Panc1 (cell line): Measurements from ENCODE around the gene PALD1. TPM values are rescaled to one million over a fixed set of nuclear protein-coding genes. Genes with fewer than 3 reads are reported as not detected.

ENCODE experiments used
- ATAC-seq: fragments of 200-7000 bp; cut with Tn5 transposase; 2 replicates; pipeline ENCODE4 v1.9.1; 2020; ENCODE audit warnings: mild to moderate bottlenecking, moderate library complexity
- BruUV-seq: library from RNA; stranded (reverse); fragments of 400-500 nt; replicated peaks from 2 replicates; lab custom pipeline; 2021; lab: Mats Ljungman, UMichigan
- CTCF ChIA-PET: fragments of 300-600 bp; sonication (Branson Sonifier 250); formaldehyde crosslinking; loops from one replicate; lab custom pipeline; 2022; ENCODE audit warnings: antibody characterized with exemption; lab: Charles Lee
- POLR2A ChIA-PET: fragments of 300-600 bp; sonication (Branson Sonifier 250); formaldehyde crosslinking; loops from one replicate; lab custom pipeline; 2022; ENCODE audit warnings: antibody characterized with exemption; lab: Charles Lee
- DNase-seq: peaks from one replicate; pipeline ENCODE4 v3.0.0-alpha.2; 2010; ENCODE audit warnings: low read depth, low spot score
- H3K27ac ChIP-seq: 2 replicates; pipeline ENCODE4 v1.5.1; 2011; ENCODE audit warnings: mild to moderate bottlenecking, low read length, inconsistent platforms
- H3K27me3 ChIP-seq: fragments of 200-500 bp; sonication (Bioruptor generic); 2 replicates; pipeline ENCODE4 v1.6.0; 2014; ENCODE audit warnings: low read length, inconsistent platforms; ENCODE audit not compliant: control insufficient read depth, insufficient read depth
- H3K36me3 ChIP-seq: fragments of 200-500 bp; sonication (Bioruptor generic); 2 replicates; pipeline ENCODE4 v1.5.1; 2014; ENCODE audit warnings: inconsistent platforms, mild to moderate bottlenecking, low read length, moderate library complexity; ENCODE audit not compliant: control insufficient read depth, insufficient read depth
- H3K4me1 ChIP-seq: 2 replicates; pipeline ENCODE4 v1.5.1; 2011; ENCODE audit warnings: inconsistent platforms, mild to moderate bottlenecking, low read length, moderate library complexity; ENCODE audit not compliant: control insufficient read depth, insufficient read depth
- H3K4me3 ChIP-seq, 2 experiments: 2 replicates each; pipeline ENCODE4 v1.5.1; 2011 to 2012; ENCODE audit warnings: low read depth in 2 of 2, low read length in 2 of 2, mild to moderate bottlenecking in 2 of 2, inconsistent platforms in 1 of 2, moderate library complexity in 1 of 2
- H3K9me3 ChIP-seq: fragments of 200-500 bp; sonication (Bioruptor generic); 2 replicates; pipeline ENCODE4 v1.5.1; 2014; ENCODE audit warnings: low read depth, mild to moderate bottlenecking, inconsistent platforms, low read length, moderate library complexity; ENCODE audit not compliant: control insufficient read depth, insufficient read depth
- CTCF ChIP-seq: fragments of 450-650 bp; IDR thresholded peaks from 2 replicates; pipeline ENCODE4 v1.5.1; 2017; ENCODE audit warnings: mild to moderate bottlenecking
- POLR2AphosphoS5 ChIP-seq: IDR thresholded peaks from 2 replicates; pipeline ENCODE4 v1.6.1; 2012; ENCODE audit warnings: mild to moderate bottlenecking, low read depth, low read length, moderate library complexity
- REST ChIP-seq, 2 experiments: IDR thresholded peaks; 2 replicates each; pipeline ENCODE4 v1.6.1; 2011 to 2012; ENCODE audit warnings: low read depth in 2 of 2, control low read depth in 1 of 2, low read length in 1 of 2, mild to moderate bottlenecking in 1 of 2, moderate library complexity in 1 of 2; ENCODE audit not compliant: insufficient read depth in 1 of 2
- SIN3A ChIP-seq: IDR thresholded peaks from 2 replicates; pipeline ENCODE4 v1.6.1; 2012; ENCODE audit warnings: low read depth, mild to moderate bottlenecking, low read length, moderate library complexity, borderline replicate concordance; ENCODE audit not compliant: insufficient read depth
- TCF7L2 ChIP-seq: IDR thresholded peaks from 2 replicates; pipeline ENCODE4 v1.6.1; 2011; ENCODE audit warnings: mild to moderate bottlenecking, low read depth, low read length, inconsistent platforms
- in situ Hi-C: cut with HindIII; loops from 2 replicates; pipeline ENCODE4 v1.10.0; 2016; ENCODE audit warnings: low sequenced_read_pairs, low pct_unique_long_range_greater_than_20kb
- intact Hi-C: fragments of 100-400 bp; cut with micrococcal nuclease; formaldehyde crosslinking; loops from one replicate; pipeline ENCODE4 v1.10.0; 2022; ENCODE audit not compliant: unreplicated experiment
- total RNA-seq: library from RNA; stranded (reverse); gene quantifications from one replicate; pipeline ENCODE4 v1.2.1, GENCODE V29; 2021; ENCODE audit not compliant: unreplicated experiment

Gene PALD1
- total RNA-seq, 1 experiment from 2014 or later = 3.0 TPM

GRCh38 chr10:70472799-70473454 lies 5.6 kb upstream of the PALD1 start:
- Histone ChIP-seq H3K36me3 (no peaks in the 10 kb centered on the region), H3K4me3 (no peak overlapping the region), H3K9me3 (no peaks in the 10 kb centered on the region), H3K27me3 (no peaks in the 10 kb centered on the region), H3K4me1 (peaks cover 7% of the 10 kb centered on the region; the same call in 1 of the 2 replicates), H3K27ac (no peak overlapping the region)
- no TSS peak for BruUV-seq
- POLR2A ChIA-PET = no interaction called here
- DNase-seq (no peak), ATAC-seq (no peak)
- in situ Hi-C loops (no loop called here), intact Hi-C loops (no loop called here)
- no peak for TF ChIP-seq REST (IDR thresholded peaks at IDR 0.05; ENCODE audit: insufficient read depth in 1 of 2, low read depth in 2 of 2, low read length in 1 of 2)
- TF ChIP-seq CTCF = no peak
- no peak for TF ChIP-seq TCF7L2
- TF ChIP-seq POLR2AphosphoS5 = no peak
- no peak for TF ChIP-seq SIN3A
- CTCF ChIA-PET = no interaction called here

DNA sequence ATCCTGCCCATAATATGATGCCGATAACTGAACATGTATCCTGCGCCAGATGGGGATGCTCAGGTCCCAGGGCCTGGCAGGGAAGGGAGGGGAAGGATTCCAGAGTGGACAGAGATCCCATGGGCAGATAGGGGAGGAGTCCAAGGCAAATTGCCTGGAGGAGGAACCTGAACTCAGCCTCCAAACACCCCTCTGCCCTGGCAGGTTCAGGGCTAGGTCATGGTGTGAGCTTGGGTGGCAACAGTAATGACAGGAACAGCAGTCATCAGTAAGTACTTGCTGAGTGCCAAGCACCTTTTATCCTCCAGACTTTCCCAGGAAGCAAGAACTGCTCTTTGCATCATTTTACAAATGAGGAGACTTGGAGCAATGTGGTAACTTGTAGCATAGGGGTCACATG lies 3.8 kb upstream of the PALD1 start:
- DNase-seq = no peak
- no peak for ATAC-seq
- peaks cover 7% of the 10 kb centered on the region for H3K4me1 ChIP-seq
- in situ Hi-C loops (no loop called here), intact Hi-C loops (no loop called here)
- no peak overlapping the region for H3K27ac ChIP-seq
- TF ChIP-seq SIN3A = no peak
- no peak for TF ChIP-seq REST (IDR thresholded peaks at IDR 0.05; ENCODE audit: insufficient read depth in 1 of 2, low read depth in 2 of 2, low read length in 1 of 2)
- no peak for TF ChIP-seq POLR2AphosphoS5
- TF ChIP-seq TCF7L2 = no peak
- no peak for TF ChIP-seq CTCF
- POLR2A ChIA-PET = no interaction called here
- H3K9me3 ChIP-seq = no peaks in the 10 kb centered on the region
- CTCF ChIA-PET = no interaction called here
- no TSS peak for BruUV-seq
- H3K36me3 ChIP-seq = peaks cover 3% of the 10 kb centered on the region; the same call in 1 of the 2 replicates
- H3K4me3 ChIP-seq = no peak overlapping the region
- no peaks in the 10 kb centered on the region for H3K27me3 ChIP-seq
